Gastroesophageal sphincter (tissue), 3 donors: ENCODE measurements around the gene CYTH1.

ENCODE experiments used
- CTCF ChIP-seq, 4 experiments: fragments of 200-600 bp in 2 of 4; fragments of 450-650 bp in 2 of 4; sonication (generic) in 1 of 4; IDR thresholded peaks; one replicate each; pipeline ENCODE4 v1.5.1; 2017 to 2019; ENCODE audit warnings: antibody characterized with exemption in 4 of 4, mild to moderate bottlenecking in 2 of 4, moderate library complexity in 2 of 4
- POLR2A ChIP-seq, 2 donors: fragments of 450-650 bp; IDR thresholded peaks; one replicate each; pipeline ENCODE4 v1.6.1; 2017; ENCODE audit warnings: antibody characterized with exemption in 2 of 2, mild to moderate bottlenecking in 2 of 2, moderate library complexity in 1 of 2
- POLR2AphosphoS5 ChIP-seq: sonication (generic); formaldehyde crosslinking; IDR thresholded peaks from one replicate; pipeline ENCODE4 v1.6.1; 2017; ENCODE audit warnings: antibody characterized with exemption

DNA sequence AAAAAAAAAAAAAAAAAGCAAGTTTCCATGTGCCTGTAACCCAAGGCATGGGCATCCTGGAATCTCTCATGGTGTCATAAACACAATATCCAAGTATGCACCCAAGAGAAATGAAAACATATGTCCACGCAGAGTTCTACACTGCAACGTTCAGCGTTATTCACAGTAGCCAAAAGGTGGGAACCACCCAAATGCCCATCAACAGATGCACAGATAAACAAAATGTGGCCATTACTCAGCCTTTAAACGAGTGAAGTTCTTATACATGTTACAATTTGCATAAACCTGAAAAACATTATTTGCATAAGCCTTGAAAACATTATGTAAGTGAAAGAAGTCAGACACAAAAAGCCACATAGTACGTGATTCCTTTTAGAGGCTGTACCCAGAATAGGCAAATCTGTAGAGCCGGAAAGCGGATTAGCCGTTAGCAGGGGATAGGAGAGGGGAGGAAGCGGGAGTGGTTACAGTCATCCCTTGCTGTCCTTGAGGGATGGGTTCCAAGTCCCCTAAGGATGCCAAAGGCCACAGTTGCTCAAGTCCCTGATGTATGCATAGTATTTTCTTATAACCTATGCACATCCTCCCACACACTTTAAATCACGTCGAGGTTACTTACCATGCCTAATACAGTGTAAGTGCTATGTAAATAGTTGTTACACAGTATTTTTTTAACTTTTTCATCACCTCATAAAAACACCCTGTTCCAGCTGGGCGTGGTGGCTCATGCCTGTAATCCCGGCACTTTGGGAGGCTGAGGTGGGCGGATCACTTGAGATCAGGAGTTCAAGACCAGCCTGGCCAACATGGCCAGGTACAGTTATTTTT is 157.5 kb downstream of the CYTH1 start:
- TF ChIP-seq POLR2A (IDR thresholded peaks at IDR 0.05) (no peak), CTCF (IDR thresholded peaks at IDR 0.05) (no peak), POLR2AphosphoS5 (no peak)
